GM18499 (cell line): ENCODE data around the gene MTCL1.

Experiments
- ATAC-seq: cut with Tn5 transposase; IDR thresholded peaks from one replicate; pipeline ENCODE4 v1.9.1; 2021; ENCODE audit warnings: moderate number of reproducible peaks; ENCODE audit not compliant: insufficient read depth, unreplicated experiment

MTCL1 gene

GRCh38 chr18:8847900-8848299, 142.5 kb downstream of the MTCL1 start:
- no peak for ATAC-seq

DNA sequence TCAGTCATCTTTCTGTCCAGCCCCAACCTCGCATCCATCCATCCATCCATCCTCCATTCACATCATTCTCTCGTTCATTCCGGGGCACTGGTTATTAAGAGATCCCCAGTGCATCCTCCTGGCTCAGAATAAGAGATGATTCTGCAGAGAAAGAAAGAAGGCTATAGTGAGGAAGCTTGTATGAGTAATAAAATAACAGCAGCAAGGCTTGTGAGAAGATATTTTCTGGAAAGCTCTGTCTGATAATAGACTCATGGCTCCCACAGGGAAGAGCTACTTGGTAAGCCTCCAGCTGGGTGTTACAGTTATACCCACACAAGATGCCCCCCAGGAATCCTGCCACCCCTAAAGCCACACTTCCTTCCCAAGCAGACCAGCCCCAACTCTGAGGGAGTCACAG, 143.2 kb downstream of the MTCL1 start:
- no peak for ATAC-seq

DNA sequence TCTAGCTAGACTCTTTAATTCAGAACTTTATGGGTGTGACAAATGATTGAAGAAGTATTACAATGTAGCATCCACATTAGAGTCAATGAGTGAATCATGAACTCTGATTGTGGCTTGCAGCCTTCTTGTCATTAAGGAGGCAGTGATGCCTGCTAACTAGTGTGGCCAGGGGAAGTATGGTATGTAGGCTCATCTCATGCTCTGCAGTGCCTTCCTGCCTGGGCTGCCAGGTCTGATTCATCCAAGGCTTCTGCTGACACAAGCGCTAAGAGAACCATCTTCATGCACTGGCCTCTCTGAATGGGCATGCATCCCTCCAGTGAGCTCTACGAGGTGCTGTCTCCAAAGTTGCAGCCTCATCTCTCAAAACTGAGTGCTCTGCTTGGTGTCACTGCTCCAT, 144.3 kb downstream of the MTCL1 start:
- ATAC-seq = no peak

- ATAC-seq = no peak
These were observed 146.3 kb downstream of the MTCL1 start for GRCh38 chr18:8851659-8852058.

DNA sequence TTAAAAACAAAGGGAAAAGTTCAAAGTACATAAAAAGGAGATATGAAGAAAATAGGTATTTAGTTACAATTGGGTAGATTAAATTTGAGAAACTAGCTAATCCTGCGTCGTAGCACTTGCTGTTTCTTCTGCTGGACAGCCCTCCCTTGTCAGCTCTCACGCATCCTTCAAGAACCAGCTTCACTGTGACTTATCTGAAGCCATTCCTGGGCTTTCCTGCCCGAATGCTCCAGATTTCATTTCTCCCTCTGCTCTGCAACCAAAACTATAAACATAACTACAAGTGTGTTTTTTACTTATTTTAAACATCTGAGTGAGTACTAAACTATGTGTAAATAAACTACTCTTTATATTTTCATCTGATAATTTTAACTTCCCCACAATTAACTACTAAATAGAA, 149.2 kb downstream of the MTCL1 start:
- ATAC-seq = no peak

GRCh38 chr18:8854962-8855361, 149.6 kb downstream of the MTCL1 start:
- ATAC-seq = no peak

GRCh38 chr18:8856212-8856611, 150.9 kb downstream of the MTCL1 start:
- ATAC-seq = no peak

GRCh38 chr18:8856769-8857393, 151.5 kb downstream of the MTCL1 start:
- no peak for ATAC-seq

GRCh38 chr18:8857806-8858205, 152.4 kb downstream of the MTCL1 start:
- ATAC-seq = no peak

DNA sequence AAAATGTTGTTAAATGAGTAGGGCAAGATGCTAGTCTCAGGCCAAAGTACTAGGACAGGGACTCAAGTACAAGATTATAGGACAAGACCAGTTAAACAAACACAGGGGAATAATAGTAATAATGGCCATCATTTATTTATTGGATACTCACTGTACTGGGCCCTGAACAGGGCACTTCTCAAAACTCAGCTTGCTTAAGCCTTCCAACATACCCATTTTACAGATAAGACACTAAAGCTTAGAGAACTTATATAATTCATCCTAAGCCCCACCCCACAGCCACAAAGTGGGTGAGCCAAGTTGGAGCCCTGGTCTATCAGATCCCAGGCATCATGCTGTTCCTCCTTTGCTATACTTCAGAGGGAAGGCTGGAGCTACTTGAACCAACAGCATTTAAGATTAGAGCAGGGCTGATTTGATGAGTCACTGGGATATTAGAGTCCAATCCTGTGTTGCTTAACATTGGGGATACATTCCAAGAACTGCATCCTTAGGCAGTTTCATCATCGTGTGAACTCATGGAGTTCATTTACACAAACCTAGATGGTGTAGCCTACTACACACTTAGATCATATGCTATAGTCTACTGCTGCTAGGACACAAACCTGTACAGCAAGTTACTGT, 153.6 kb downstream of the MTCL1 start:
- ATAC-seq = no peak

GRCh38 chr18:8860845-8861642, 155.7 kb downstream of the MTCL1 start:
- no peak for ATAC-seq

- no peak for ATAC-seq
These were observed 158.1 kb downstream of the MTCL1 start for GRCh38 chr18:8863427-8863826.

DNA sequence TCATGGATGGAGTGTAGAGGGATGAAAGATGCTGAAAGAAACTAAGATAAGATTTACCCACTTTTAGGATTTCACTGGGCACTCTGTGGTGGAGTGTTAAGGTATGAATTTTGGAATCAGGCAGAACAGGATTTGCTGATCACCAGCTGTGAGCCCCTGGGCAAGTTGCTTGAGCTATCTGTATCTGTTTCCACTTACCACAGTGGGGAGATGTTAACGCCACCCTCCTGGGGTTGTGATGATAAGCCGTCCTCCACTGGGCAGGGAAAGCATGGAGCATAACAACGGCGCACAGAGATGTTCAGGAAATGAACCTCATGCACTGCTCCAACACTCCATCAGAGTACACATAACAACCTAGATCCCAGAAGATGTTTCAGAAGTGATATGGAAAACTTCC, 160.6 kb downstream of the MTCL1 start:
- no peak for ATAC-seq

- no peak for ATAC-seq
These were observed 161.3 kb downstream of the MTCL1 start for GRCh38 chr18:8866679-8867078.

- ATAC-seq = no peak
These were observed 162.9 kb downstream of the MTCL1 start for GRCh38 chr18:8868276-8868675.

DNA sequence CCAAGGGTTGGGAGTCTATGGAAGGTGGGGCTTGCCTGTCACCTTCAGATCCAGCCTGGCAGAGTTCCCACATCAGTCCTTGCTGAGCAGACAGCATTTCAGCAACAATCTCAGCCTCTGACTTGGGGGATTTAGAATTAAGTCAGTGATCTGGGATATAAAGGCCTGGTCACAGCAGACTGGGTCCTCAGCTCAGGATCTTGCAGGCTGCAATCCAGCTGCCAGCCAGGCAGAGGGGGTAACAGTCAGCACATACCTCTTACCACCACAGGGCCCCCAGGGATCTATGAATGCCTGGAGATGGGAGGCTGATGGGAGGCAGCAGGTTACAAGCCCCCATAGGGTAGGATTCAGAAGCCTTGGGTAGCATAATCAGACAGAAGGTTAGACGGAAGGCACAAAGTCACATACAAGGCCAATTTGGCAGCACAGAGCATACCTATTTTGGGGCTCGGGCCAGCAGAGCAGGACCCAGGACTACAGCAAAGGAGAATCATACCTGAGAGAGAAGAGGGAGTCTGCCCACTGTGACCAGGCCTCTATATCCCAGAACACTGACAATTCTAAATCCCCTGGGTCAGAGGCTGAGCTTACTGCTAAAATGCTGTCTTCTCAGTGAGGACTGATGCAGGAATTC, 163.5 kb downstream of the MTCL1 start:
- ATAC-seq = no peak

GRCh38 chr18:8869696-8870095, 164.3 kb downstream of the MTCL1 start:
- no peak for ATAC-seq

DNA sequence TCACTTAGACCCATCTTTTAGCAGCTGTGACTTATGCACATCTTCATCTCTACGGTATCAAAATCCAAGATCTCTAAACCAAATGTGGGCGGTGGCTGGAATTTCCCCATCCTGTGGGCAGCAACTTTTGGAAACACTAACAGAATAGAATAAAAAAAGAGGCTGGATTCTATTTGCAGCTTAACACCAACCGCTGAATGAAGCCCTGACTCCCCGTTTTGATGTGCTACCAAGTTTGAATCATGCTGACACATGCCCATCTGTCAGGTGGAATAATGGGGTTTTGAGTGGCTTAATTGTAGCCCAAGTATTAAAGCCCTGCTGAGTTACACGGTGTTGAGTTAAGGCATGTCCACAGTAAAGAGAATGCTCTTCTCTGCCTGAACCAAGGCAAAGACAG, 165.2 kb downstream of the MTCL1 start:
- ATAC-seq = no peak

DNA sequence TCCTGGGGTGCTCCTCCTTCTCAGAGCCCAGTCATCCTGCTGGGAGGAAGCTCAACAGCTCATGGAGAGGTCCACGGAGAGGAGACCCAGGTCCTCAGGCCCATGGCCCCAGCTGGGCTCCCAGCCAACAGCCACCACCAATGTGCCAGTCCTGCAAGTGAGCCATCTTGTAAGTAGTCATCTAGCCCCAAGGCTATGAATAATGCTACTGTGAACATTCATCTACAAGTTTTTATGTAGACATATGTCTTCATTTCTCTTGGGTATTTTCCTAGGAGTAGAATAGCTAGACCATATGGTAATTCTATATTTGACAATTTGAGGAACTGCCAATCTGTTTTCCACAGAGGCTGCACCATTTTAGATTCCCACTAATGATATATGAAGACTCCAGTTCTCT, 166.1 kb downstream of the MTCL1 start:
- no peak for ATAC-seq

GRCh38 chr18:8874872-8875271, 169.5 kb downstream of the MTCL1 start:
- no peak for ATAC-seq

GRCh38 chr18:8876887-8877286, 171.5 kb downstream of the MTCL1 start:
- no peak for ATAC-seq
